Subcutaneous abdominal adipose tissue (tissue), 5 donors: ENCODE data around the gene DDX46.

Experiments used
- H3K27ac ChIP-seq: one replicate; pipeline ENCODE4 v1.7.0; 2013; ENCODE audit warnings: low read depth, mild to moderate bottlenecking, inconsistent platforms, low read length, moderate library complexity
- H3K27me3 ChIP-seq, 5 donors: one replicate each; pipeline ENCODE4 v1.7.0; 2013; ENCODE audit warnings: low read length in 5 of 5, inconsistent platforms in 1 of 5; ENCODE audit not compliant: control insufficient read depth in 5 of 5, insufficient read depth in 4 of 5
- H3K36me3 ChIP-seq, 5 donors: one replicate each; pipeline ENCODE4 v1.7.0; 2013; ENCODE audit warnings: low read length in 5 of 5; ENCODE audit not compliant: control insufficient read depth in 5 of 5, insufficient read depth in 5 of 5
- H3K4me1 ChIP-seq, 5 donors: one replicate each; pipeline ENCODE4 v1.7.0; 2013; ENCODE audit warnings: low read length in 5 of 5, mild to moderate bottlenecking in 3 of 5, moderate library complexity in 1 of 5; ENCODE audit not compliant: control insufficient read depth in 5 of 5, insufficient read depth in 5 of 5
- H3K4me3 ChIP-seq, 5 donors: one replicate each; pipeline ENCODE4 v1.7.0; 2013; ENCODE audit warnings: low read length in 5 of 5, low read depth in 1 of 5
- H3K9ac ChIP-seq, 5 donors: one replicate each; pipeline ENCODE4 v1.7.0; 2013; ENCODE audit warnings: low read length in 5 of 5, mild to moderate bottlenecking in 4 of 5, moderate library complexity in 3 of 5
- H3K9me3 ChIP-seq, 5 donors: one replicate each; pipeline ENCODE4 v1.7.0; 2013; ENCODE audit warnings: low read length in 5 of 5; ENCODE audit not compliant: control insufficient read depth in 5 of 5
- donor health status: healthy.
- donor health status: healthy.
- donor health status: healthy.
- donor health status: healthy.
- donor health status: healthy.

DDX46 gene

DNA sequence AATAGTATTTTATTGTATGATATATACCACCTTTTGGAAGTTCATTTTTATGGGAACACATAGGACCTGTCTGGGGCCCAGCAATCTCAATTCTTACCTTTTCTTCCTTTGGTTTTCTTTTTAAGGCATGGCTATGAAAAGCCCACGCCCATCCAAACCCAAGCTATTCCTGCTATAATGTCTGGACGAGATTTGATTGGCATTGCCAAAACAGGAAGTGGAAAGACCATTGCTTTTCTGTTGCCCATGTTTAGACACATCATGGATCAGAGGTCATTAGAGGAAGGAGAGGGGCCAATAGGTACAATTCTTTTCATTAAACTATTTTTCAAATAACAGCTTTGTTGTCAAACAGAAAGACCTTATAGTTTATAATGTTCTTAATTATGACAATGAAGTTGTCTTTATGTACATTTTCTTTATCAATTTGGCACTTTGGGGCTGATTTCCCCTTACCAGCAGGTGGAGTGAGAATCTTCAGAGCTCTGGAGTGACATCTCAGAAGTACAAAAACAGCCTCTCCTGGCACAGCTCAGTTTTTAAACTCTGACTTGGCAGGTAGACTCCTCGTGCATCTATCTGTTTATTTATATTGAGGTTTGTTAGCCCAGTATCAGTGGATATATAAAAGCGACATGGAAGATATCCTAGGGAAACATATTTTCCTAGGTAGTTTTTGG is 25.8 kb downstream of the DDX46 start:
- peaks cover 48 to 81% (median 69%) of the 10 kb centered on the region in 5 donors for H3K36me3 ChIP-seq
- no peaks in the 10 kb centered on the region for H3K27me3 ChIP-seq
- H3K4me3 ChIP-seq: no peak overlapping the region
- no peaks in the 10 kb centered on the region for H3K9me3 ChIP-seq
- H3K27ac ChIP-seq: no peak overlapping the region
- no peaks in the 10 kb centered on the region for H3K4me1 ChIP-seq
- no peak overlapping the region for H3K9ac ChIP-seq

DNA sequence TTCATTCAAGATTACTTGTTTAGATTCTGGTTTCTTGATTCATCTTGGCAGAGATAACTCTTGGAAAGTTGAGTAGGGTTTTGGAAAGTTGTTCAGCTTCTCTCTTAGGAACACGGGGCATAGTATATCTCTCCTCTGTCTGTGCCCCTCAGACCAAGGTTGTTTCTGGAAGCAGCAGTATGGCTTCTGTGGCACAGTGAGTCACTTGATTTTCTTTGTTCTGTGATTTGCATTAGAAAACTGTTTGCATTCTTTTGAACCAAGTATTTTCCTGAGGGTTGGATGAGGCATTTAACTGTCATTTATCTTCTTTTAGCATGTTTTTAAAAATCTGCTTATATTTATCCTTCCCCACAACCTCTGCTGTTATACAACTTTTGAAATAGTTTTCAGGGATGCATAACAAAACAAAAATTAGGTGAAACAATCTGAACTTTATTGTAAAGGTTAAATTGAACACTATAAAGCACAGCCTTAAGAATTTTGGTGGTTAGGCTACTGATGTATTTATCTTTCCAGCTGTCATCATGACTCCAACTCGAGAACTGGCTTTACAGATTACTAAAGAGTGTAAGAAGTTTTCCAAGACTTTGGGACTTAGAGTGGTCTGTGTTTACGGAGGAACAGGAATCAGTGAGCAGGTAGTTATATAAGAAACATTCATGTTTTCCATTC is 26.5 kb downstream of the DDX46 start:
- no peak overlapping the region for H3K9ac ChIP-seq
- H3K4me3 ChIP-seq: no peak overlapping the region
- no peaks in the 10 kb centered on the region for H3K9me3 ChIP-seq
- no peak overlapping the region for H3K27ac ChIP-seq
- no peaks in the 10 kb centered on the region for H3K27me3 ChIP-seq
- H3K4me1 ChIP-seq: no peaks in the 10 kb centered on the region
- H3K36me3 ChIP-seq: peaks cover 51 to 82% (median 69%) of the 10 kb centered on the region in 5 donors

DNA sequence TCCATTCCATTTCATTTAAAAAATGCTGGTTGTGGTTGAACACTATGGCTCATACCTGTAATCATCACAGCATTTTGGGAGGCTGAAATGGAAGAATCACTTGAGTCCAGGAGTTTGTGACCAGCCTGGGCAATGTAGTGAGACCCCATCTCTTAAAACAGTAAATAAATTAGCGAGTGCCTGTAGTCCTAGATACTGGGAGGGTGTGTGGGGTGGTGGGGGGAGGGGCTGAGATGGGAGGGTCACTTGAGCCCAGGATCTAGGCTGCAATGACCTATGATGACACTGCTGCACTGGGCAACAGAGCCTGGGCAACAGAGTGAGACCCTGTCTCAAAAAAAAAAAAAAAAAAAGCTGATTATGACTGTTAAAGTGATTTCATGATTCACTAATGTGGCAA is 29.1 kb downstream of the DDX46 start:
- Histone ChIP-seq H3K36me3 (peaks cover 55 to 85% (median 72%) of the 10 kb centered on the region in 5 donors), H3K9ac (no peak overlapping the region)

DNA sequence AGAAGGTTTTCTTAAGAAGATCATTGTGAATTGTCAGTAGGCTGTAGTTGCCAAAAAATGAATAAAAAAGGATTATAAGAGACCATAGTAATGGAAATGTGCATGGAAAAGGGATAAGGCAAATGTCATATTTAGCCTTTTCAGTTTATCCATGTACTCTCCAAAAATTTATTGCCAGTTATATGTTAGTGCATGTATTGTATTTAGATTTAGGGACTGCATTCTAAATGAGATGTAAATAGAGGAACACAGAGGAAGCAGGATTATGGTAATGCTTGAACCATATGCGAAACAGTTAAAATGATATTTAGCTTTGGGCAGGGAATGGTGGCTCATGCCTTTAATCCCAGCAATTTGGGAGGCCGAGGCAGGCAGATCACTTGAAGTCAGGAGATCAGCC is 33.0 kb downstream of the DDX46 start:
- H3K4me1 ChIP-seq: no peaks in the 10 kb centered on the region
- no peaks in the 10 kb centered on the region for H3K9me3 ChIP-seq
- H3K27me3 ChIP-seq: no peaks in the 10 kb centered on the region
- no peak overlapping the region for H3K27ac ChIP-seq
- peaks cover 52 to 82% (median 64%) of the 10 kb centered on the region in 5 donors for H3K36me3 ChIP-seq
- H3K4me3 ChIP-seq: no peak overlapping the region
- H3K9ac ChIP-seq: no peak overlapping the region

More for the DNA sequence above, 29.1 kb downstream of the DDX46 start:
- H3K4me3 ChIP-seq: no peak overlapping the region
- H3K27me3 ChIP-seq: no peaks in the 10 kb centered on the region
- H3K9me3 ChIP-seq: no peaks in the 10 kb centered on the region
- no peaks in the 10 kb centered on the region for H3K4me1 ChIP-seq
- no peak overlapping the region for H3K27ac ChIP-seq

DNA sequence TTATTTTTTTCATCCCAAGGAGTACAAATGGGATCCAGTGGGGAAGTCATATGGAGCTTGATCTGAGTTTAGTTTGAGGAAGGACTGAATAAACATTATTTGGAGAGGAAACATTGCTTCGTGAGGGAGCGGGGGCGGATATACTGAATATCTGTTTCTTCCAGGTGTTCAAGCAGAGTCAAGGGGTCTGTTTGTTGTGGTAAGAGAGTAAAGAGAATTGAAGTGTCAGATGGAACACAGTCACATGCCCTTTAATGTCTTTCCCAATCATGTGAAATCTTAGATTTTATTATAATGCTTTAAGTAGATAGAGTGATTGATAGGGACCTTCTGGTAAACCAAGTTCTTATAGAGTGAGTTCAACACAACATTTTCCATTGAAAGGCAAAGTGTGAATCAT is 33.7 kb downstream of the DDX46 start:
- H3K36me3 ChIP-seq: peaks cover 50 to 79% (median 60%) of the 10 kb centered on the region in 5 donors
- no peaks in the 10 kb centered on the region for H3K4me1 ChIP-seq
- H3K27me3 ChIP-seq: no peaks in the 10 kb centered on the region
- H3K9me3 ChIP-seq: no peaks in the 10 kb centered on the region
- no peak overlapping the region for H3K4me3 ChIP-seq
- H3K9ac ChIP-seq: no peak overlapping the region
- no peak overlapping the region for H3K27ac ChIP-seq

DNA sequence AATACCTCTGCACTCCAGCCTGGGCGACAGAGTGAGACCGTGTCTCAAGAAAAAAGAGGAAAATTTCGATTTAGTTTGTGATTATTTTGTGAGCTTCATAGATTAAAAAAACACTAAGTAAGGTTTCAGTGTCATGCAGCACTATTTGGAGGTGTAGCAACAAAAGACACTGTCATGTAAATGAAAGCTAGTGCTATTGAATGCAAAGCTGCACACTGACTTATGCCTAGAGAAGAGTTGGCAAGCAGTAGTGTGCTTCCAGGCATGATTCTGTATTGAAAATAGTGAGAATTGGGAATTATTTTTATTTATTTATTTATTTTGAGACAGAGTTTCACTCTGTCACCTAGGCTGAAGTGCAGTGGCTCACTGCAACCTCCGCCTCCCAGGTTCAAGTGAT is 34.5 kb downstream of the DDX46 start:
- Histone ChIP-seq H3K36me3 (peaks cover 47 to 86% (median 63%) of the 10 kb centered on the region in 5 donors), H3K4me1 (no peaks in the 10 kb centered on the region), H3K9me3 (no peaks in the 10 kb centered on the region), H3K4me3 (no peak overlapping the region), H3K9ac (no peak overlapping the region), H3K27ac (no peak overlapping the region), H3K27me3 (no peaks in the 10 kb centered on the region)

DNA sequence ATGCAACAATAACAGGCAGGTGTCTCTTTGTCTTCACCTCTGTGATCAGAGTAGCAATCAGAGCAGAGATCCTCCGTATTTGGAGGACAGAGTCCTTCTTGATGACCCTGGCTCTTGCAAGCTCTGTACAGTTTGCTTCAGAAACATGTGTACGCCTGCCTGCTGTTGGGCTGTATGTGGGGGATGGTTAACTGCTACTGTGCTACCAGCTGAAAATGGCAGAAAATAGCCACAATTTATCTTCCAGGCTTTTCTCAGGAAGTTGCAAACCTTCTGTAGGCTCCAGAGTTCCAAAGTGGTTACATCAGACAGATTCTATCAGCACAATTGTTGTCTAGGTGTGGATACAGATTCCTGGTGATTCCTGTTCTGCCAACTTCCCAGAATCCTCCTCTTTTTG is 35.5 kb downstream of the DDX46 start:
- no peak overlapping the region for H3K4me3 ChIP-seq
- H3K36me3 ChIP-seq: peaks cover 51 to 89% (median 72%) of the 10 kb centered on the region in 5 donors
- H3K9ac ChIP-seq: no peak overlapping the region
- H3K27ac ChIP-seq: no peak overlapping the region
- no peaks in the 10 kb centered on the region for H3K27me3 ChIP-seq
- no peaks in the 10 kb centered on the region for H3K9me3 ChIP-seq
- no peaks in the 10 kb centered on the region for H3K4me1 ChIP-seq

DNA sequence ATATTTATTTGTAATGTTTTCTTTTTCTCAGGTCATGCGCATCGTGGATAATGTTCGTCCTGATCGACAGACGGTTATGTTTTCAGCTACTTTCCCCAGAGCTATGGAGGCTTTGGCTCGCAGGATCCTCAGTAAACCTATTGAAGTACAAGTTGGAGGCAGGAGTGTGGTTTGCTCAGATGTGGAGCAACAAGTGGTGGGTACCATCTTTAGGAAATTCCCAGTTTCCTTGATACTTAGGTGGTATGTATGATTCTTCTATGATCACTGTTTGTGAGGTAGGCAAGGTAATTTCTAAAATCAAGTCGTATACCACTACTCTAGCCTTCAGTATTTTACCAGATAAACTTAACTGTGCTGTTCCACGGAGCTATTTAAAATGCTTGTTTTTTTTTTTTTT is 36.2 kb downstream of the DDX46 start:
- Histone ChIP-seq H3K27ac (no peak overlapping the region), H3K4me3 (no peak overlapping the region), H3K36me3 (peaks cover 50 to 88% (median 72%) of the 10 kb centered on the region in 5 donors), H3K9me3 (no peaks in the 10 kb centered on the region), H3K9ac (no peak overlapping the region), H3K27me3 (no peaks in the 10 kb centered on the region), H3K4me1 (no peaks in the 10 kb centered on the region)

DNA sequence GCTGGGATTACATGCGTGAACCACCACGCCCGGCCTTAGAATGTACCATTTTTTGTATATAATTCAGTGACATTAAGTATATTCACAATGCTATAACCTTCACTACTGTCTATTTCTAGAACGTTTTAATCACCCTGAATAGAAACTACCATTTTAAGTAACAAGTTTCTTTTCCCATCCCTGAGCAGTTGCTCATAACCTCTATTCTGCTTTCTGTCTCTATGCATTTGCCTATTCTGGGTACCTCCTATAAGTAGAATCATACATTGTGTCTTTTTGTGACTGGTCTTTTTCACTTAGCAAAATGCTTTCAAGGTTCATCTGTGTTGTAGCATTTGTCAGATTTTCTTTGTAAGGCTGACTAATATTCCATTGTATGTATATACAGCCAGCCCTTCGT is 39.9 kb downstream of the DDX46 start:
- Histone ChIP-seq H3K27ac (no peak overlapping the region), H3K27me3 (no peaks in the 10 kb centered on the region), H3K4me3 (no peak overlapping the region), H3K36me3 (peaks cover 32 to 67% (median 58%) of the 10 kb centered on the region in 5 donors), H3K9me3 (no peaks in the 10 kb centered on the region), H3K4me1 (no peaks in the 10 kb centered on the region), H3K9ac (no peak overlapping the region)

DNA sequence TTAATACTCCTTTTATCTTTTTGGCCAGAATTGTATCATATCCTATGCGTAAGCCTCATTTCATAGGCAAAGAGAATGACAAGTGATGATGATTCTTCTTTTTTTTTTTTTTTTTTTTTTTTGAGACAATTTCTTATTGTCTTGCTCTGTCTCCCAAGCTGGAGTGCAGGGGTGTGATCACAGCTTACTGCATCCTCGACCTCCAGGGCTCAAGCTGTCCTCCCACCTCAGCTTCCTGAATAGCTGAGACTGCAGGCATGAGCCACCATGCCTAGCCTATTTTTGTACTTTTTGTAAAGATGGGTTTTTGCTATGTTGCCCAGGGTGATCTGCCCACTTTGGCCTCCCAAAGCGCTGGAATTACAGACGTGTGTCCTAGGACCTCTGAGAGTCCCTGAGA is 45.2 kb downstream of the DDX46 start:
- Histone ChIP-seq H3K27ac (no peak overlapping the region), H3K9me3 (no peaks in the 10 kb centered on the region), H3K27me3 (no peaks in the 10 kb centered on the region), H3K36me3 (peaks cover 28 to 54% (median 34%) of the 10 kb centered on the region in 5 donors), H3K9ac (no peak overlapping the region), H3K4me1 (no peaks in the 10 kb centered on the region), H3K4me3 (no peak overlapping the region)
